ENCODE data around the gene BMAL2. TPM values are rescaled to one million over a fixed set of nuclear protein-coding genes. Genes with fewer than 3 reads are reported as not detected.

BMAL2 gene
- total and polyA plus RNA-seq, 2 of the 13 experiments (the other 11 are each of a cell fraction or from before 2014, with no cell fraction given): 4.8 to 27.4 TPM

- 67% methylated on average over 1 of the region's 1 CpG for WGBS (ENCODE audit: low lambda C conversion rate)
- no peaks in the 10 kb centered on the region for H3K9me3 ChIP-seq (ENCODE audit: low read length)
- H4K20me1 ChIP-seq (ENCODE audit: insufficient read depth, low read length): no peaks in the 10 kb centered on the region; the same call in 1 of the 2 replicates
- POLR2A ChIA-PET: no interaction called here
- H3K9ac ChIP-seq (ENCODE audit: insufficient read depth, low read depth, low read length): no peak overlapping the region
- no peaks in the 10 kb centered on the region for H3K36me3 ChIP-seq (replicated peaks in 1 of 2; ENCODE audit: control insufficient read depth in 1 of 2, insufficient read depth in 2 of 2, low read length in 2 of 2)
- H3K27ac ChIP-seq (ENCODE audit: extremely low read length, insufficient read depth, low read length): no peak overlapping the region
- TF ChIP-seq ZMYM4 (CRISPR knock-in tag; IDR thresholded peaks at IDR 0.05) (peak; percentile 26; the same call in 1 of the 2 replicates), EP300 (IDR thresholded peaks at IDR 0.05; ENCODE audit: low read depth in 2 of 2, low read length in 2 of 2) (peak in 1 of 2 experiments; percentile 75; a peak in 1 of 4 replicates), EP300 (CRISPR knock-in tag; IDR thresholded peaks at IDR 0.05; ENCODE audit: borderline replicate concordance) (no peak), ZNF207 (IDR thresholded peaks at IDR 0.05; ENCODE audit: borderline replicate concordance) (no peak), MBNL3 (CRISPR knock-in tag; conservative IDR thresholded peaks at IDR 0.05) (no peak), ELK4 (CRISPR knock-in tag; IDR thresholded peaks at IDR 0.05; ENCODE audit: borderline replicate concordance) (no peak), ASH2L (IDR thresholded peaks at IDR 0.05; ENCODE audit: insufficient read length, low read depth, low read length) (peak; percentile 11), NCOA2 (CRISPR knock-in tag; IDR thresholded peaks at IDR 0.05) (no peak), ONECUT2 (CRISPR knock-in tag; IDR thresholded peaks at IDR 0.05) (0 out of 2 replicates have a peak, but pooled peaks have one; percentile 40), ZNF784 (CRISPR knock-in tag; IDR thresholded peaks at IDR 0.05; ENCODE audit: borderline replicate concordance) (no peak), SP5 (CRISPR knock-in tag; IDR thresholded peaks at IDR 0.05; ENCODE audit: borderline replicate concordance, low read depth) (no peak), TMF1 (CRISPR knock-in tag; IDR thresholded peaks at IDR 0.05; ENCODE audit: low read depth) (no peak), RBM39 (IDR thresholded peaks at IDR 0.05; ENCODE audit: low read depth, low read length, poor library complexity, severe bottlenecking) (no peak), MEF2D (CRISPR knock-in tag; IDR thresholded peaks at IDR 0.05) (no peak), BCL6 (CRISPR knock-in tag; IDR thresholded peaks at IDR 0.05) (peak; percentile 66), ZNF710 (CRISPR knock-in tag; IDR thresholded peaks at IDR 0.05; ENCODE audit: borderline replicate concordance) (no peak)
- H3K79me2 ChIP-seq (ENCODE audit: insufficient read depth, low read length): peaks cover 16% of the 10 kb centered on the region
- CTCF ChIA-PET (ENCODE audit: low intra/inter-chr PET ratio, low total read pairs): no interaction called here
- peaks cover 38% of the 10 kb centered on the region for H3K4me1 ChIP-seq (ENCODE audit: insufficient read depth, low read length)
- FAIRE-seq (no peak), ATAC-seq (no peak), DNase-seq (ENCODE audit: low spot score) (peak; percentile 34)
- H3K4me2 ChIP-seq (ENCODE audit: low read depth, low read length): no peak overlapping the region; the same call in 1 of the 2 replicates
- H3K4me3 ChIP-seq (replicated peaks in 1 of 3; ENCODE audit: insufficient read depth in 1 of 3, low read depth in 2 of 3, low read length in 3 of 3): no peak overlapping the region
- BruUV-seq (replicated peaks): no TSS peak
- H3K27me3 ChIP-seq (ENCODE audit: control insufficient read depth in 1 of 2, insufficient read depth in 2 of 2, low read length in 2 of 2): no peaks in the 10 kb centered on the region; a peak in 1 of 5 replicates
- intact Hi-C loops (cut with micrococcal nuclease; ENCODE audit: unreplicated experiment) (no loop called here), in situ Hi-C loops (cut with HindIII; ENCODE audit: extremely low pct_ligation_motif_present, low pct_unique_long_range_greater_than_20kb) (no loop called here)
- peak overlapping the region; percentile 54 for H2AFZ ChIP-seq (ENCODE audit: low read length)
Observed at GRCh38 chr12:27337376-27337775, 4.7 kb downstream of the BMAL2 start.
